TTC549 (cell line): Measurements from ENCODE around the gene ZNF726.
"Not testable (repeated sequence)": the region's sequence is repeated elsewhere in the genome, so short reads cannot be mapped to it uniquely, and the experiment has no call there.

Experiments used
- FAIRE-seq: peaks from 2 replicates; lab custom pipeline; 2012; peaks lifted over from hg19 to GRCh38; lab: Jason Lieb, UNC

Gene ZNF726

GRCh38 chr19:23946569-23946968 lies 31.9 kb downstream of the ZNF726 start:
- no peak for FAIRE-seq

- FAIRE-seq, result no peak
Measured at GRCh38 chr19:23949611-23950010, 34.9 kb downstream of the ZNF726 start.

GRCh38 chr19:23956051-23956450 lies 41.4 kb downstream of the ZNF726 start:
- FAIRE-seq, result no peak

- FAIRE-seq, result no peak
Measured at GRCh38 chr19:23957660-23958281, 43.1 kb downstream of the ZNF726 start.

GRCh38 chr19:23963396-23963795 lies 48.7 kb downstream of the ZNF726 start:
- not testable (repeated sequence) for FAIRE-seq

GRCh38 chr19:23963881-23964280 lies 49.2 kb downstream of the ZNF726 start:
- not testable (repeated sequence) for FAIRE-seq

GRCh38 chr19:23964334-23964733 lies 49.6 kb downstream of the ZNF726 start:
- not testable (repeated sequence) for FAIRE-seq

GRCh38 chr19:23969630-23970029 lies 54.9 kb downstream of the ZNF726 start:
- FAIRE-seq, result no peak

- no peak for FAIRE-seq
Measured at GRCh38 chr19:23971598-23971997, 56.9 kb downstream of the ZNF726 start.

- no peak for FAIRE-seq
Measured at GRCh38 chr19:23972161-23972560, 57.5 kb downstream of the ZNF726 start.

- FAIRE-seq, result no peak
Measured at GRCh38 chr19:23974941-23975340, 60.3 kb downstream of the ZNF726 start.

- not testable (repeated sequence) for FAIRE-seq
Measured at GRCh38 chr19:23976631-23977030, 61.9 kb downstream of the ZNF726 start.

GRCh38 chr19:23977256-23977655 lies 62.6 kb downstream of the ZNF726 start:
- FAIRE-seq, result not testable (repeated sequence)

- no peak for FAIRE-seq
Measured at GRCh38 chr19:23978068-23978467, 63.4 kb downstream of the ZNF726 start.

- no peak for FAIRE-seq
Measured at GRCh38 chr19:23980805-23981204, 66.1 kb downstream of the ZNF726 start.

- no peak for FAIRE-seq
Measured at GRCh38 chr19:23981863-23982262, 67.2 kb downstream of the ZNF726 start.

GRCh38 chr19:23983406-23983805 lies 68.7 kb downstream of the ZNF726 start:
- FAIRE-seq, result no peak
